Liver (tissue), 9 donors: ENCODE results near the gene AK1. TPM values are rescaled to one million over a fixed set of nuclear protein-coding genes. Genes with fewer than 3 reads are reported as not detected.

Experiments used
- DNase-seq: peaks from one replicate; pipeline ENCODE4 v3.0.0-alpha.2; 2017; ENCODE audit warnings: low spot score
- H3K27ac ChIP-seq, 2 donors: one replicate each; pipeline ENCODE4 v1.7.0; 2013; ENCODE audit warnings: inconsistent platforms in 2 of 2, low read length in 2 of 2, control low read depth in 1 of 2, low read depth in 1 of 2, mild to moderate bottlenecking in 1 of 2
- H3K27me3 ChIP-seq, 4 donors: one replicate each; pipeline versions ENCODE4 v1.6.1 to v1.7.0; 2013; ENCODE audit warnings: low read length in 3 of 4, inconsistent platforms in 1 of 4, mild to moderate bottlenecking in 1 of 4, moderate library complexity in 1 of 4; ENCODE audit not compliant: control insufficient read depth in 4 of 4, insufficient read depth in 4 of 4
- H3K36me3 ChIP-seq, 4 donors: one replicate each; pipeline versions ENCODE4 v1.6.1 to v1.7.0; 2013; ENCODE audit warnings: low read length in 3 of 4, mild to moderate bottlenecking in 3 of 4, low read depth in 1 of 4, moderate library complexity in 1 of 4; ENCODE audit not compliant: control insufficient read depth in 4 of 4, insufficient read depth in 3 of 4
- H3K4me1 ChIP-seq, 4 donors: one replicate each; pipeline versions ENCODE4 v1.6.1 to v1.7.0; 2013; ENCODE audit warnings: low read length in 3 of 4, mild to moderate bottlenecking in 3 of 4, moderate library complexity in 1 of 4; ENCODE audit not compliant: control insufficient read depth in 4 of 4, insufficient read depth in 4 of 4
- H3K4me3 ChIP-seq, 3 donors: one replicate each; pipeline versions ENCODE4 v1.6.1 to v1.7.0; 2013; ENCODE audit warnings: low read length in 3 of 3, control low read depth in 1 of 3, low read depth in 1 of 3, mild to moderate bottlenecking in 1 of 3
- H3K9ac ChIP-seq, 2 donors: one replicate each; pipeline ENCODE4 v1.7.0; 2013; ENCODE audit warnings: low read length in 2 of 2, mild to moderate bottlenecking in 2 of 2, moderate library complexity in 2 of 2, control low read depth in 1 of 2, low read depth in 1 of 2
- H3K9me3 ChIP-seq, 4 donors: one replicate each; pipeline versions ENCODE4 v1.6.1 to v1.7.0; 2013; ENCODE audit warnings: low read length in 3 of 4; ENCODE audit not compliant: control insufficient read depth in 4 of 4
- CTCF ChIP-seq: fragments of 150-350 bp; IDR thresholded peaks from 2 replicates; pipeline ENCODE4 v1.5.1; 2017; ENCODE audit warnings: improper control_type of control experiment, low read depth, low read length; ENCODE audit not compliant: missing input control
- EGR1 ChIP-seq, 2 donors: IDR thresholded peaks; 2 replicates each; pipeline ENCODE4 v1.6.1; 2016 to 2018; ENCODE audit warnings: antibody characterized with exemption in 2 of 2, low read depth in 2 of 2
- FOXA2 ChIP-seq: IDR thresholded peaks from 2 replicates; pipeline ENCODE4 v1.6.1; 2016; ENCODE audit warnings: antibody characterized with exemption
- JUND ChIP-seq, 2 donors: IDR thresholded peaks; 2 replicates each; pipeline ENCODE4 v1.6.1; 2016; ENCODE audit warnings: antibody characterized with exemption in 2 of 2
- MAX ChIP-seq: IDR thresholded peaks from 2 replicates; pipeline ENCODE4 v1.6.1; 2016; ENCODE audit warnings: antibody characterized with exemption
- NR2F2 ChIP-seq: IDR thresholded peaks from 2 replicates; pipeline ENCODE4 v1.6.1; 2016; ENCODE audit warnings: antibody characterized with exemption
- RXRA ChIP-seq, 2 donors: IDR thresholded peaks; 2 replicates each; pipeline ENCODE4 v1.6.1; 2017 to 2018; ENCODE audit warnings: antibody characterized with exemption in 2 of 2, mild to moderate bottlenecking in 1 of 2
- SP1 ChIP-seq: IDR thresholded peaks from 2 replicates; pipeline ENCODE4 v1.6.1; 2018; ENCODE audit warnings: antibody characterized with exemption, mild to moderate bottlenecking
- ZBTB33 ChIP-seq: IDR thresholded peaks from 2 replicates; pipeline ENCODE4 v1.6.1; 2016; ENCODE audit warnings: antibody characterized with exemption
- WGBS: extraction: QIAGEN DNeasy Blood & Tissue Kit; methylation state at CpG from one replicate; pipeline ENCODE4 v1.1.7; 2013; 5-methylcytosine and 5-hydroxymethylcytosine counted together
- polyA plus RNA-seq, 2 donors: library from polyadenylated mRNA; stranded (reverse) in 1 of 2; unstranded in 1 of 2; fragments of 200-250 nt in 1 of 2; fragments of >200 nt in 1 of 2; fragmentation: Nextera tagmentation in 1 of 2; extraction: Ambion mirVana in 1 of 2; gene quantifications; one replicate each; pipeline versions ENCODE4 v1.2.1 to v1.2.3, GENCODE V29; 2013 to 2015
- total RNA-seq, 2 donors: library from RNA; depleted of rRNA; stranded (reverse); fragments of >200 nt; gene quantifications; one replicate each; pipeline ENCODE4 v1.2.3, GENCODE V29; 2014
- TF ChIP-seq, protein P1 (sequence below): IDR thresholded peaks from 2 replicates; pipeline ENCODE4 v1.6.1; 2016; ENCODE audit warnings: antibody characterized with exemption
- TF ChIP-seq, protein P2 (sequence below): IDR thresholded peaks from 2 replicates; pipeline ENCODE4 v1.6.1; 2016; ENCODE audit warnings: antibody characterized with exemption, mild to moderate bottlenecking
- donor health status: healthy.
- donor health status: healthy.
- donor health status: healthy.
- donor health status: healthy.
- donor health status: healthy.

The AK1 gene
- total and polyA plus RNA-seq, 4 donors, result 10.6 to 78.3 (median 29.6) TPM

GRCh38 chr9:127903557-127904475 is 26.3 kb upstream of the AK1 start:
- H3K9me3 ChIP-seq, result no peaks in the 10 kb centered on the region
- peak; percentile 89 for DNase-seq
- H3K4me3 ChIP-seq, result no peak overlapping the region
- peaks cover 0 to 1% (median 0%) of the 10 kb centered on the region in 4 donors for H3K36me3 ChIP-seq
- WGBS, result 62% methylated on average over 17 of the region's 17 CpGs
- TF ChIP-seq JUND (IDR thresholded peaks at IDR 0.05), result no peak
- no peak for TF ChIP-seq FOXA2
- peak; percentile 96 for TF ChIP-seq NR2F2
- TF ChIP-seq, protein P1, sequence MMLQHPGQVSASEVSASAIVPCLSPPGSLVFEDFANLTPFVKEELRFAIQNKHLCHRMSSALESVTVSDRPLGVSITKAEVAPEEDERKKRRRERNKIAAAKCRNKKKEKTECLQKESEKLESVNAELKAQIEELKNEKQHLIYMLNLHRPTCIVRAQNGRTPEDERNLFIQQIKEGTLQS, result no peak
- no peak for TF ChIP-seq EGR1 (IDR thresholded peaks at IDR 0.05; ENCODE audit: low read depth in 2 of 2)
- peak; percentile 81 for TF ChIP-seq SP1
- TF ChIP-seq ZBTB33, result no peak
- TF ChIP-seq RXRA (IDR thresholded peaks at IDR 0.05), result peak; percentile 66 to 84
- H3K27me3 ChIP-seq, result no peaks in the 10 kb centered on the region
- peaks cover 3 to 11% (median 7%) of the 10 kb centered on the region in 4 donors for H3K4me1 ChIP-seq
- no peak overlapping the region for H3K9ac ChIP-seq
- H3K27ac ChIP-seq, result peak overlapping the region; percentile 64

DNA sequence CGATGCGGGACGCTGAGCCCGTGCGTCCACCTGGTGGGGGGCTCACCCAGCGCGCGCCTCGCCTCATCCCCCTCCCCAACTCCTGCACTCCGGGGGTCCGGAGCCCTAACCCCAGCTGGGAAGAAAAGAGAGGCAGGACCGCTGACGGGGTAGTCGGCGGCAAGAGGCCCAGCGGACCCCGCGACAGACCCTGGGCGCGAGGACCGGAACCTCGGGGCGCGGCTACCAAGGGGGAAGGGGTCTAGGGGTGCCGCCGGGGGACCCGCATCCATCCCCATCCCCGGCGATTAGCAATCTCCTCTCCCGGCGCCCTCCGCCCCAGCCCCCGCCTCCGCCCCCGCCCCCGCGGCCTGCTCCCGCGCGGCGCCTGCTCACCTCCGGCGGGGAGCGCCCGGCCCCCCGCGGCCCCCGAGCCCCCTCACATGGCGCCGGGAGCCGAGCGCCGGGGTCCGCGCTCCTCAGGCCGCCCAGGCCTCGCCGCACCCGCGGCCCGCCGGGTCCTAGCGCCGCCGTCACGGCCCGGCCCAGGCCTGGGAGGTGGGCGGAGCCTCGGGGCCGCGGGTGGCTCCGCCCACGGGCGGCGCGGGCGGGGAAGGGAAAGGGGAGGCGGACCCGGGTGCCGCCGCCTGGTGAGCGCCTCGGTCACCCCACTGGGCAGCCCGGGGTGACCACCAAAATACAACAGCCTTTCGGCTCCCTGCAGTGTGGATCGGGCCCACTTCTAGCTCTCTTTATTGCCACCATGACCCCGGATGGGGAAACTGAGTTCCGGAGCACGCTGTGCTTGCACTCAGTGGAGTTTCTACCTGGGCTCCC is 21.9 kb upstream of the AK1 start, which contains the start of gene ST6GALNAC6:
Gene ST6GALNAC6 (minus strand): TSS at position 476 of the 816 bp plus-strand sequence. CDS start 1,622 bp downstream, outside the sequence.
- H3K4me1 ChIP-seq, result peaks cover 3 to 33% (median 27%) of the 10 kb centered on the region in 4 donors

More for the DNA sequence above, 21.9 kb upstream of the AK1 start, which contains the start of gene ST6GALNAC6:
- peak within 1 kb of the TSS; percentile 77 to 92 (median 83) for H3K4me3 ChIP-seq
- peaks cover 6 to 18% (median 8%) of the 10 kb centered on the region in 4 donors for H3K36me3 ChIP-seq
- WGBS, result under 1% methylated on average over 89 of the region's 89 CpGs
- H3K27ac ChIP-seq, result peak within 1 kb of the TSS; percentile 93 to 96
- no peaks in the 10 kb centered on the region for H3K9me3 ChIP-seq
- TF ChIP-seq CTCF (no peak), MAX (no peak), JUND (IDR thresholded peaks at IDR 0.05) (no peak), FOXA2 (no peak)
- TF ChIP-seq, protein P2, sequence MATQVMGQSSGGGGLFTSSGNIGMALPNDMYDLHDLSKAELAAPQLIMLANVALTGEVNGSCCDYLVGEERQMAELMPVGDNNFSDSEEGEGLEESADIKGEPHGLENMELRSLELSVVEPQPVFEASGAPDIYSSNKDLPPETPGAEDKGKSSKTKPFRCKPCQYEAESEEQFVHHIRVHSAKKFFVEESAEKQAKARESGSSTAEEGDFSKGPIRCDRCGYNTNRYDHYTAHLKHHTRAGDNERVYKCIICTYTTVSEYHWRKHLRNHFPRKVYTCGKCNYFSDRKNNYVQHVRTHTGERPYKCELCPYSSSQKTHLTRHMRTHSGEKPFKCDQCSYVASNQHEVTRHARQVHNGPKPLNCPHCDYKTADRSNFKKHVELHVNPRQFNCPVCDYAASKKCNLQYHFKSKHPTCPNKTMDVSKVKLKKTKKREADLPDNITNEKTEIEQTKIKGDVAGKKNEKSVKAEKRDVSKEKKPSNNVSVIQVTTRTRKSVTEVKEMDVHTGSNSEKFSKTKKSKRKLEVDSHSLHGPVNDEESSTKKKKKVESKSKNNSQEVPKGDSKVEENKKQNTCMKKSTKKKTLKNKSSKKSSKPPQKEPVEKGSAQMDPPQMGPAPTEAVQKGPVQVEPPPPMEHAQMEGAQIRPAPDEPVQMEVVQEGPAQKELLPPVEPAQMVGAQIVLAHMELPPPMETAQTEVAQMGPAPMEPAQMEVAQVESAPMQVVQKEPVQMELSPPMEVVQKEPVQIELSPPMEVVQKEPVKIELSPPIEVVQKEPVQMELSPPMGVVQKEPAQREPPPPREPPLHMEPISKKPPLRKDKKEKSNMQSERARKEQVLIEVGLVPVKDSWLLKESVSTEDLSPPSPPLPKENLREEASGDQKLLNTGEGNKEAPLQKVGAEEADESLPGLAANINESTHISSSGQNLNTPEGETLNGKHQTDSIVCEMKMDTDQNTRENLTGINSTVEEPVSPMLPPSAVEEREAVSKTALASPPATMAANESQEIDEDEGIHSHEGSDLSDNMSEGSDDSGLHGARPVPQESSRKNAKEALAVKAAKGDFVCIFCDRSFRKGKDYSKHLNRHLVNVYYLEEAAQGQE, result no peak
- TF ChIP-seq, protein P1, result no peak
- H3K9ac ChIP-seq, result peak within 1 kb of the TSS; percentile 43 to 88
- no peaks in the 10 kb centered on the region for H3K27me3 ChIP-seq
- peak; percentile 82 for DNase-seq
